Testis (tissue), 2 donors: ENCODE measurements around the gene MYLK4.

ENCODE experiments used
- CTCF ChIP-seq, 3 experiments: fragments of 450-650 bp in 2 of 3; fragments of 200-600 bp in 1 of 3; sonication (generic) in 1 of 3; IDR thresholded peaks; one replicate each; pipeline ENCODE4 v1.5.1; 2016 to 2019; ENCODE audit warnings: antibody characterized with exemption in 3 of 3, mild to moderate bottlenecking in 2 of 3, moderate library complexity in 1 of 3
- POLR2A ChIP-seq: fragments of 450-650 bp; IDR thresholded peaks from one replicate; pipeline ENCODE4 v1.6.1; 2017; ENCODE audit warnings: antibody characterized with exemption, mild to moderate bottlenecking, moderate library complexity

DNA sequence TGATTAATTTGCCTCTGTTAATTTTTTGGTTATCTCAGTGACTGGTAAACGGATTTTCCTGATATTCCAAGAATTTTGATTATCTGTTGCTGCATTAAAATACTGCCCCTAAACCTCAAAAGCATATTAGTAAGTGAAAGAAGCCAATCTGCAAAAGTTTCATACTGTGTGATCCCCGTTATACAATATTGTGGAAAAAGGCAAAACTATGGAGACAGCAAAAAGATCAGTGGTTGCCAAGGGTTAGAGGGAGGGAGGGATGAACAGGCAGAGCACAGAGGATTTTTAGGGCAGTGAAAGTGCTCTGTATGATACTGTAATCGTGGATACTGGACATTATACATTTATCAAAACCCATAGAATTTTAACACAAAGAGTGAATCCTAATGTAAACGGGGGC lies 133.0 kb downstream of the MYLK4 start:
- TF ChIP-seq CTCF (IDR thresholded peaks at IDR 0.05), result no peak
- no peak for TF ChIP-seq POLR2A
